HepG2 (cell line): ENCODE results near the gene PRSS3.

ENCODE experiments used
- ATF2 ChIP-seq: sonication (generic); formaldehyde crosslinking; IDR thresholded peaks from 2 replicates; pipeline ENCODE4 v1.4.0; 2020; ENCODE audit warnings: missing genetic modification reagents
- CTCF ChIP-seq: sonication (generic); formaldehyde crosslinking; IDR thresholded peaks from 2 replicates; pipeline ENCODE4 v1.5.0; 2020; ENCODE audit warnings: mild to moderate bottlenecking, missing genetic modification reagents, moderate library complexity
- DMAP1 ChIP-seq: IDR thresholded peaks from 2 replicates; pipeline ENCODE4 v1.6.1; 2016
- E2F5 ChIP-seq: sonication (generic); formaldehyde crosslinking; conservative IDR thresholded peaks from 2 replicates; pipeline ENCODE4 v1.4.0; 2020; ENCODE audit warnings: missing genetic modification reagents
- HMG20B ChIP-seq: conservative IDR thresholded peaks from 2 replicates; pipeline ENCODE4 v1.6.1; 2016; ENCODE audit warnings: missing genetic modification reagents, missing compliant biosample characterization
- POLR2A ChIP-seq, 2 experiments: IDR thresholded peaks; 2 replicates each; pipeline ENCODE4 v1.6.1; 2011; ENCODE audit warnings: low read depth in 2 of 2, low read length in 2 of 2, mild to moderate bottlenecking in 1 of 2, moderate library complexity in 1 of 2; ENCODE audit not compliant: insufficient read depth in 1 of 2
- SMAD1 ChIP-seq: sonication (generic); formaldehyde crosslinking; IDR thresholded peaks from 2 replicates; pipeline ENCODE4 v1.4.0; 2020; ENCODE audit warnings: missing genetic modification reagents, low read depth, mild to moderate bottlenecking, borderline replicate concordance
- SNRNP70 ChIP-seq: fragments of 200-400 bp; formaldehyde crosslinking; IDR thresholded peaks from 2 replicates; pipeline ENCODE4 v1.6.1; 2017; ENCODE audit warnings: mild to moderate bottlenecking, low read depth, low read length, moderate library complexity
- ZNF496 ChIP-seq: sonication (generic); formaldehyde crosslinking; IDR thresholded peaks from 2 replicates; pipeline ENCODE4 v1.8.1; 2023; ENCODE audit warnings: mild to moderate bottlenecking, moderate library complexity, missing genetic modification reagents; ENCODE audit not compliant: insufficient replicate concordance
- ZNF512B ChIP-seq: sonication (generic); formaldehyde crosslinking; IDR thresholded peaks from 2 replicates; pipeline ENCODE4 v1.5.1; 2020; ENCODE audit warnings: missing genetic modification reagents, mild to moderate bottlenecking, borderline replicate concordance
- ZNF549 ChIP-seq: sonication (generic); formaldehyde crosslinking; IDR thresholded peaks from 2 replicates; pipeline ENCODE4 v1.5.0; 2020; ENCODE audit warnings: missing genetic modification reagents
- ZNF550 ChIP-seq: sonication (generic); formaldehyde crosslinking; IDR thresholded peaks from 2 replicates; pipeline ENCODE4 v1.4.0; 2020; ENCODE audit warnings: mild to moderate bottlenecking, missing genetic modification reagents, borderline replicate concordance

- TF ChIP-seq E2F5 (CRISPR knock-in tag) (no peak), ATF2 (no peak), ZNF512B (CRISPR knock-in tag) (no peak), SNRNP70 (no peak), ZNF550 (CRISPR knock-in tag) (no peak), POLR2A (IDR thresholded peaks at IDR 0.05; ENCODE audit: insufficient read depth in 1 of 2, low read depth in 2 of 2, low read length in 2 of 2) (no peak), DMAP1 (CRISPR knock-in tag) (no peak), ZNF496 (CRISPR knock-in tag) (no peak), SMAD1 (CRISPR knock-in tag) (no peak), CTCF (peak; percentile 79), HMG20B (CRISPR knock-in tag) (no peak), ZNF549 (no peak)
Measured at GRCh38 chr9:33785914-33786313, 9.4 kb upstream of the PRSS3 start.
